Measurements from ENCODE around the gene TXK.
A peak's percentile ranks its signal among the peaks of the same experiment; 100 is the strongest.

The TXK gene

GRCh38 chr4:48138936-48139335 lies 4.9 kb upstream of the TXK start:
- no peak for DNase-seq (ENCODE audit: extremely low spot score, insufficient read length, low read depth)
- peak; percentile 81 for FAIRE-seq

GRCh38 chr4:48138511-48138910 lies 4.5 kb upstream of the TXK start:
- no peak for FAIRE-seq

GRCh38 chr4:48137846-48138245 lies 3.8 kb upstream of the TXK start:
- FAIRE-seq = no peak
- DNase-seq (ENCODE audit: extremely low spot score, insufficient read length, low read depth) = no peak

More at GRCh38 chr4:48138511-48138910, 4.5 kb upstream of the TXK start:
- no peak for DNase-seq (ENCODE audit: extremely low spot score, insufficient read length, low read depth)

- no peak for DNase-seq (ENCODE audit: extremely low spot score, insufficient read length, low read depth)
Measured at GRCh38 chr4:48133669-48134068, 381 bp downstream of the TXK start.

GRCh38 chr4:48131736-48132135 lies 2.3 kb downstream of the TXK start:
- FAIRE-seq = no peak

More at GRCh38 chr4:48133669-48134068, 381 bp downstream of the TXK start:
- FAIRE-seq = no peak

GRCh38 chr4:48130100-48130499 lies 4.0 kb downstream of the TXK start:
- no peak for DNase-seq (ENCODE audit: extremely low spot score, insufficient read length, low read depth)
- no peak for FAIRE-seq

More at GRCh38 chr4:48131736-48132135, 2.3 kb downstream of the TXK start:
- no peak for DNase-seq (ENCODE audit: extremely low spot score, insufficient read length, low read depth)

- FAIRE-seq (no peak), DNase-seq (ENCODE audit: extremely low spot score, insufficient read length, low read depth) (no peak)
Measured at GRCh38 chr4:48129307-48130014, 4.6 kb downstream of the TXK start.

GRCh38 chr4:48127682-48128404 lies 6.2 kb downstream of the TXK start:
- DNase-seq (ENCODE audit: extremely low spot score, insufficient read length, low read depth) (peak; percentile 54), FAIRE-seq (peak; percentile 90)

GRCh38 chr4:48127231-48127630 lies 6.8 kb downstream of the TXK start:
- no peak for FAIRE-seq
- DNase-seq (ENCODE audit: extremely low spot score, insufficient read length, low read depth) = no peak

- FAIRE-seq = no peak
- no peak for DNase-seq (ENCODE audit: extremely low spot score, insufficient read length, low read depth)
Measured at GRCh38 chr4:48126621-48127020, 7.4 kb downstream of the TXK start.

- FAIRE-seq = no peak
- no peak for DNase-seq (ENCODE audit: extremely low spot score, insufficient read length, low read depth)
Measured at GRCh38 chr4:48124870-48125269, 9.2 kb downstream of the TXK start.

- FAIRE-seq (no peak), DNase-seq (ENCODE audit: extremely low spot score, insufficient read length, low read depth) (no peak)
Measured at GRCh38 chr4:48122756-48123155, 11.3 kb downstream of the TXK start.

GRCh38 chr4:48121180-48121579 lies 12.9 kb downstream of the TXK start:
- DNase-seq (ENCODE audit: extremely low spot score, insufficient read length, low read depth) = no peak
- FAIRE-seq = no peak

- DNase-seq (ENCODE audit: extremely low spot score, insufficient read length, low read depth) (no peak), FAIRE-seq (no peak)
Measured at GRCh38 chr4:48120132-48120531, 13.9 kb downstream of the TXK start.

- no peak for FAIRE-seq
Measured at GRCh38 chr4:48119646-48120045, 14.4 kb downstream of the TXK start.

GRCh38 chr4:48118081-48118480 lies 16.0 kb downstream of the TXK start:
- no peak for DNase-seq (ENCODE audit: extremely low spot score, insufficient read length, low read depth)
- no peak for FAIRE-seq

More at GRCh38 chr4:48119646-48120045, 14.4 kb downstream of the TXK start:
- no peak for DNase-seq (ENCODE audit: extremely low spot score, insufficient read length, low read depth)

GRCh38 chr4:48116582-48116981 lies 17.5 kb downstream of the TXK start:
- FAIRE-seq = no peak
- DNase-seq (ENCODE audit: extremely low spot score, insufficient read length, low read depth) = no peak

GRCh38 chr4:48114412-48114811 lies 19.6 kb downstream of the TXK start:
- DNase-seq (ENCODE audit: extremely low spot score, insufficient read length, low read depth) (no peak), FAIRE-seq (no peak)

GRCh38 chr4:48112017-48112667 lies 21.9 kb downstream of the TXK start:
- no peak for DNase-seq (ENCODE audit: extremely low spot score, insufficient read length, low read depth)
- no peak for FAIRE-seq

GRCh38 chr4:48110452-48110978 lies 23.5 kb downstream of the TXK start:
- FAIRE-seq (peak; percentile 39), DNase-seq (ENCODE audit: extremely low spot score, insufficient read length, low read depth) (no peak)
